Lung (tissue), 12 donors: ENCODE measurements around the gene HTR6. TPM values are rescaled to one million over a fixed set of nuclear protein-coding genes. Genes with fewer than 3 reads are reported as not detected.

Source experiments
- ATAC-seq: fragments of 200-7000 bp; cut with Tn5 transposase; one replicate; pipeline ENCODE4 v1.9.1; 2020; ENCODE audit warnings: moderate number of reproducible peaks; ENCODE audit not compliant: insufficient read depth, low FRiP score
- DNase-seq, 3 donors: peaks; one replicate each; pipeline ENCODE4 v3.0.0-alpha.2; 2013 to 2017
- H3K27ac ChIP-seq, 2 donors: one replicate each; pipeline ENCODE4 v1.5.1; 2013; ENCODE audit warnings: mild to moderate bottlenecking in 2 of 2, moderate library complexity in 2 of 2, control low read depth in 1 of 2, inconsistent platforms in 1 of 2, low read depth in 1 of 2, low read length in 1 of 2
- H3K27me3 ChIP-seq, 3 donors: one replicate each; pipeline ENCODE4 v1.5.1; 2013; ENCODE audit warnings: low read length in 2 of 3; ENCODE audit not compliant: control insufficient read depth in 3 of 3, insufficient read depth in 3 of 3
- H3K36me3 ChIP-seq, 4 donors: one replicate each; pipeline ENCODE4 v1.5.1; 2013; ENCODE audit warnings: low read length in 4 of 4, mild to moderate bottlenecking in 1 of 4, moderate library complexity in 1 of 4; ENCODE audit not compliant: control insufficient read depth in 4 of 4, insufficient read depth in 4 of 4
- H3K4me1 ChIP-seq, 5 donors: one replicate each; pipeline ENCODE4 v1.5.1; 2013; ENCODE audit warnings: low read length in 5 of 5, mild to moderate bottlenecking in 2 of 5, moderate library complexity in 1 of 5; ENCODE audit not compliant: control insufficient read depth in 5 of 5, insufficient read depth in 5 of 5
- H3K4me3 ChIP-seq: one replicate; pipeline ENCODE4 v1.5.1; 2013; ENCODE audit warnings: mild to moderate bottlenecking, control low read depth, moderate library complexity
- H3K9ac ChIP-seq, 2 donors: one replicate each; pipeline ENCODE4 v1.5.1; 2013; ENCODE audit warnings: low read length in 2 of 2, control low read depth in 1 of 2; ENCODE audit not compliant: insufficient read depth in 1 of 2
- H3K9me3 ChIP-seq, 4 donors: one replicate each; pipeline ENCODE4 v1.5.1; 2013; ENCODE audit warnings: low read length in 3 of 4, mild to moderate bottlenecking in 1 of 4, moderate library complexity in 1 of 4; ENCODE audit not compliant: control insufficient read depth in 4 of 4, insufficient read depth in 3 of 4
- WGBS, 2 donors: extraction: QIAGEN DNeasy Blood & Tissue Kit; methylation state at CpG; one replicate each; pipeline ENCODE4 v1.1.7; 2013; 5-methylcytosine and 5-hydroxymethylcytosine counted together
- polyA plus RNA-seq, 2 donors: library from polyadenylated mRNA; stranded (reverse); fragments of 200-250 nt; gene quantifications; one replicate each; pipeline ENCODE4 v1.2.1, GENCODE V29; 2013
- total RNA-seq, 2 donors: library from RNA; depleted of rRNA in 1 of 2; stranded (reverse); fragments of >200 nt in 1 of 2; gene quantifications; one replicate each; pipeline ENCODE4 v1.2.1, GENCODE V29; 2014 to 2021
- TF ChIP-seq, protein P1 (sequence below): IDR thresholded peaks from 2 replicates; pipeline ENCODE4 v1.5.1; 2012; ENCODE audit warnings: mild to moderate bottlenecking; ENCODE audit errors: control extremely low read depth, extremely low read depth
- donor health status: control.
- donor health status: control.
- donor health status: Bipolar disorder and iron deficiency.
- donor health status: healthy.
- donor health status: DM: yes; HTN: yes; CAD: no.

The HTR6 gene
- total and polyA plus RNA-seq, 4 donors: not detected

DNA sequence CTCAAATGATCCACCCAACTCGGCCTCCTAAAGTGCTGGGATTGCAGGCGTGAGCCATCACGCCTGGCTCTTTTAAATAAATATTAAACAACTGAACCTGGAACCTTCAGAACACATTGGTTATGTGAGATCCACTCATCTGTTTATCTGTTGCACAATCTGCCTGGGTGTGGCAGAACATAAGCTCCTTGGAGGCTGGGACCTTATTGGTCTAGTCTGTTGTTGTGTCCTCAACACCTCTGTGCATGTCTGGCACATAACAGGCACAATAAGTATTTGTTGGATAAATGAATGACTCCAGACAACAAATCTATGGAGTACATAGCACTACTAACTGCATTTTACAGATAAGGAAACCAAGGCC lies 24.7 kb upstream of the HTR6 start:
- 60 to 84% methylated on average over 3 of the region's 3 CpGs for WGBS, 2 donors
- Histone ChIP-seq H3K27me3 (peaks cover 0 to 4% (median 0%) of the 10 kb centered on the region in 3 donors), H3K27ac (no peak overlapping the region)

GRCh38 chr1:19640363-19641316 lies 24.0 kb upstream of the HTR6 start:
- WGBS, 2 donors: 45% methylated on average over 14 of the region's 14 CpGs
- Histone ChIP-seq H3K27ac (peak overlapping the region in 1 of 2 donors; percentile 22), H3K4me3 (no peak overlapping the region), H3K9ac (no peak overlapping the region), H3K4me1 (peaks cover 0 to 23% (median 5%) of the 10 kb centered on the region in 5 donors), H3K36me3 (peaks cover 0 to 7% (median under 1%) of the 10 kb centered on the region in 4 donors), H3K27me3 (peaks cover 0 to 4% (median 0%) of the 10 kb centered on the region in 3 donors), H3K9me3 (no peaks in the 10 kb centered on the region)
- TF ChIP-seq, protein P1, sequence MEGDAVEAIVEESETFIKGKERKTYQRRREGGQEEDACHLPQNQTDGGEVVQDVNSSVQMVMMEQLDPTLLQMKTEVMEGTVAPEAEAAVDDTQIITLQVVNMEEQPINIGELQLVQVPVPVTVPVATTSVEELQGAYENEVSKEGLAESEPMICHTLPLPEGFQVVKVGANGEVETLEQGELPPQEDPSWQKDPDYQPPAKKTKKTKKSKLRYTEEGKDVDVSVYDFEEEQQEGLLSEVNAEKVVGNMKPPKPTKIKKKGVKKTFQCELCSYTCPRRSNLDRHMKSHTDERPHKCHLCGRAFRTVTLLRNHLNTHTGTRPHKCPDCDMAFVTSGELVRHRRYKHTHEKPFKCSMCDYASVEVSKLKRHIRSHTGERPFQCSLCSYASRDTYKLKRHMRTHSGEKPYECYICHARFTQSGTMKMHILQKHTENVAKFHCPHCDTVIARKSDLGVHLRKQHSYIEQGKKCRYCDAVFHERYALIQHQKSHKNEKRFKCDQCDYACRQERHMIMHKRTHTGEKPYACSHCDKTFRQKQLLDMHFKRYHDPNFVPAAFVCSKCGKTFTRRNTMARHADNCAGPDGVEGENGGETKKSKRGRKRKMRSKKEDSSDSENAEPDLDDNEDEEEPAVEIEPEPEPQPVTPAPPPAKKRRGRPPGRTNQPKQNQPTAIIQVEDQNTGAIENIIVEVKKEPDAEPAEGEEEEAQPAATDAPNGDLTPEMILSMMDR: no peak
- ATAC-seq (no peak), DNase-seq (peak; percentile 68 to 74 (median 72))

More for the DNA sequence above, 24.7 kb upstream of the HTR6 start:
- ATAC-seq (no peak), DNase-seq (no peak)
- Histone ChIP-seq H3K4me1 (peaks cover 0 to 19% (median 5%) of the 10 kb centered on the region in 5 donors), H3K9ac (no peak overlapping the region), H3K36me3 (peaks cover 0 to 4% (median under 1%) of the 10 kb centered on the region in 4 donors), H3K9me3 (no peaks in the 10 kb centered on the region), H3K4me3 (no peak overlapping the region)
- TF ChIP-seq, protein P1: no peak

GRCh38 chr1:19643121-19643520 lies 21.6 kb upstream of the HTR6 start:
- DNase-seq (no peak), ATAC-seq (peak; percentile 31)
- TF ChIP-seq, protein P1: no peak
- peaks cover 0 to 4% (median 0%) of the 10 kb centered on the region in 3 donors for H3K27me3 ChIP-seq
- 50 to 81% methylated on average over 7 of the region's 7 CpGs for WGBS, 2 donors
- H3K4me1 ChIP-seq: peaks cover 0 to 40% (median 10%) of the 10 kb centered on the region in 5 donors
- H3K9ac ChIP-seq: no peak overlapping the region
- H3K4me3 ChIP-seq: no peak overlapping the region
- H3K9me3 ChIP-seq: no peaks in the 10 kb centered on the region
- peak overlapping the region in 1 of 2 donors; percentile 82 for H3K27ac ChIP-seq
- peaks cover 0 to 7% (median 0%) of the 10 kb centered on the region in 4 donors for H3K36me3 ChIP-seq
